DMS114 treated with DMSO at 0.1 percent for 48 hours (cell line): ENCODE data around the gene MUCL3.
"Not testable (repeated sequence)": the region's sequence is repeated elsewhere in the genome, so short reads cannot be mapped to it uniquely, and the experiment has no call there.

Experiments
- DNase-seq: peaks from one replicate; lab custom pipeline; 2025; ENCODE audit not compliant: unreplicated experiment; lab: John Stamatoyannopoulos, UW

Gene MUCL3

GRCh38 chr6:30908700-30909099 lies 32.1 kb upstream of the MUCL3 start:
- DNase-seq, result no peak

GRCh38 chr6:30910473-30910872 lies 30.3 kb upstream of the MUCL3 start:
- DNase-seq, result not testable (repeated sequence)

GRCh38 chr6:30912746-30913520 lies 27.8 kb upstream of the MUCL3 start:
- no peak for DNase-seq

- DNase-seq, result no peak
Observed at GRCh38 chr6:30913721-30914075, 27.1 kb upstream of the MUCL3 start.

- DNase-seq, result peak; percentile 75
Observed at GRCh38 chr6:30914076-30914853, 26.5 kb upstream of the MUCL3 start, which contains the start of gene VARS2. TSS of gene VARS2 (plus strand) at chr6:30914238. CDS start at chr6:30914837, 599 bp downstream.

GRCh38 chr6:30914854-30915590 lies 25.8 kb upstream of the MUCL3 start:
- no peak for DNase-seq

- peak; percentile 79 for DNase-seq
Observed at GRCh38 chr6:30915591-30915946, 25.2 kb upstream of the MUCL3 start.

GRCh38 chr6:30917041-30917440 lies 23.7 kb upstream of the MUCL3 start:
- no peak for DNase-seq

GRCh38 chr6:30917487-30917886 lies 23.3 kb upstream of the MUCL3 start:
- DNase-seq, result no peak

GRCh38 chr6:30918670-30919069 lies 22.1 kb upstream of the MUCL3 start:
- no peak for DNase-seq

GRCh38 chr6:30922447-30922852 lies 18.3 kb upstream of the MUCL3 start:
- no peak for DNase-seq

GRCh38 chr6:30924040-30924627 lies 16.6 kb upstream of the MUCL3 start:
- not testable (repeated sequence) for DNase-seq

- DNase-seq, result no peak
Observed at GRCh38 chr6:30926644-30927043, 14.1 kb upstream of the MUCL3 start.

- not testable (repeated sequence) for DNase-seq
Observed at GRCh38 chr6:30927080-30927479, 13.7 kb upstream of the MUCL3 start.

- DNase-seq, result no peak
Observed at GRCh38 chr6:30928677-30929076, 12.1 kb upstream of the MUCL3 start.

- DNase-seq, result no peak
Observed at GRCh38 chr6:30930506-30930905, 10.3 kb upstream of the MUCL3 start.

GRCh38 chr6:30931272-30931671 lies 9.5 kb upstream of the MUCL3 start:
- no peak for DNase-seq

GRCh38 chr6:30931969-30932645 lies 8.7 kb upstream of the MUCL3 start, which contains the start of gene SFTA2:
TSS of gene SFTA2 (minus strand) at chr6:30932170. CDS start at chr6:30932096, 74 bp downstream.
- DNase-seq, result no peak

- no peak for DNase-seq
Observed at GRCh38 chr6:30932665-30933365, 8.0 kb upstream of the MUCL3 start.

- no peak for DNase-seq
Observed at GRCh38 chr6:30935018-30935417, 5.8 kb upstream of the MUCL3 start.
